GM18508 (cell line): Measurements from ENCODE around the gene TMEM213.

Source experiments
- ATAC-seq: cut with Tn5 transposase; IDR thresholded peaks from one replicate; pipeline ENCODE4 v1.9.1; 2021; ENCODE audit warnings: moderate number of reproducible peaks; ENCODE audit not compliant: insufficient read depth, unreplicated experiment

Gene TMEM213

DNA sequence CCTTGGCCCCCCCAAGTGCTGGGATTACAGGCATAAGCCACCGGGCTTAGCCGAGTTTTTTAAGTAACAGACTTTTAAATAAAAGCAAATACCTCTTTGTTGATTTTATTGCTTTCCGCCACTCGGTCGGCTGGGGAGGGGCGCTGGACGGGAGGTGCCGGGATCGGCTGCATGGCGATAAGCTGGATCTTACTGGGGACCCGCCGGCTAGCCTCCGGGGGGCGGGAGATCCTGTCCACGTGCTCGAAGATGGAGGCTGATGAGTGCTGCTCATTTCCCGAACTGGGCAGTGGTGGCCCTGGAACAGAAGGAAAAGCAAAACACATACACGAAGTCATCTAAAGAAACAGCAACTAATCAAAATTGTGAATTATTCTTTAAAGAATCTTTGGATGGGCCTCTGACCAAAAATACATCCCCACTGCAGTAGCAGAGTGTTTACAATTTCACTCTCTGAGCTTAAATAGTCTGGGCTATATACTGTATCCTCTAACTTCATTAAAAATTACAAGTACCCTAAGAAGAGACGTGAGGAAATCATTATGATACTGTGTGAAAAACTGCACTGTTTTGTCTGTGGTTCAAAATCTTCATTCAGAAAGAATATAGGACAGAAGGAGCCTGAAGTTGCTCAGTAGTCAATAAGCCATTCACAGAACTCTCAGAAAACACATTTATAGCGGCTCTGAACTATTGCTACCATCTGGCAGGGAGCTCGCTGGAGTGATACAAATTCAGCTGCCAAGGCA lies 73.4 kb downstream of the TMEM213 start:
- ATAC-seq, result no peak

DNA sequence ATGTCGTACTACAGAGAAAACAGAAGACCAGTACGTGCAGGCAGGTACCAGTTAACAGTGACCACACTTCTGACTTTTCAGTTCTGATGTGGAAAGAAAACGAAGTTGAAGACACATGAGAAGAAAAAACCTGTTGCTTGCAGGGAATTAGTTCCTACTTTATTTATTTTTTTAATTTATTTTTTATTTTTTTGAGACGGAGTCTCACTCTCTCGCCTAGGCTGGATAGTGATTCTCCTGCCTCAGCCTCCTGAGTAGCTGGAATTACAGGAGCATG lies 74.0 kb downstream of the TMEM213 start:
- no peak for ATAC-seq

DNA sequence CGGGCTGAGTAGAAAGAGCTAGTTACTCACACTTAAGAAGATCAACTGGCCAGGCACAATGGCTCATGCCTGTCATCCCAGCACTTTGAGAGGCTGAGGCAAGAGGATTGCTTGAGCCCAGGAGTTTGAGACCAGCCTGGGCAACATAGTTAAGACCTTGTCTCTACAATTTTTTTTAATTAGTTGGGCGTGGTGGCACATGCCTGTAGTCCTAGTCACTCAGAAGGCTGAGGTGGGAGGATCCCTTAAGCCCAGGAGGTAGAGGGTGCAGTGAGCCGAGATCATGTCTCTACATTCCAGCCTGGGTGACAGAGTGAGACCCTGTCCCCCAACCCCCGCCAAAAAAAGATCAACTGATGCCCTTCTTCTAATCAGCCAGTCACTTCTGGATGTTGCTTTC lies 74.8 kb downstream of the TMEM213 start:
- no peak for ATAC-seq

DNA sequence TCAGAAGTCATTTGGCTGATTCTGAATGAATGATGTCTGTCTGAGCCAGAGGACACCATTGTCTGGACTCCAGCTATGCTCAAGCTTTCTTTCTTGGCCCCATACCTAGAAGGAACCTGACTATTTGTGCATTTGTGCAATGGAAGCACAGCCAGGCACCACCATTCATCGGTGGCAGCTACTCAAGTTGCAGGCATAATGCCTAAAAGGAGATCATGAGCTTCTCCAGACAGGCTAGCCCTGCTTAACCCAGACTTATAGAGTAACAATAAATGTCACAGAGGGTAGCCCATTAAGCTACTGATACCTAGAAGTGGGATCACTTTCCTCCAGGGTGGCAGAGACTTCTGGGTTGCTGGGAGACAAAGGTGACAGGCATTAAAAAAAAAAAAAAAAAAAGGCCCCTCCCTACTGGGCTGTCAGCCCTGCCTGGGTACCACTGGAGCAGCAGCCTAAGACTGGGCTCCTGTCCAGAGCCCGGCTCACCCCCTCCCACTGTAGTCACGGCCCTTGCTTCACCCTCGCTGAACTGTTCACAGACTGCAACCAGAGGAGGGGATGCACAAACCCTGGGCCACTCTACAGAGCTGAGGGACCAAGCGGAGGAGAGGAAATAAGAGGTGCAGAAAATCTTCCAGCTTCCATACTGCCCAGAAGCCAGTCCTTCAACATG lies 75.6 kb downstream of the TMEM213 start:
- ATAC-seq, result no peak

DNA sequence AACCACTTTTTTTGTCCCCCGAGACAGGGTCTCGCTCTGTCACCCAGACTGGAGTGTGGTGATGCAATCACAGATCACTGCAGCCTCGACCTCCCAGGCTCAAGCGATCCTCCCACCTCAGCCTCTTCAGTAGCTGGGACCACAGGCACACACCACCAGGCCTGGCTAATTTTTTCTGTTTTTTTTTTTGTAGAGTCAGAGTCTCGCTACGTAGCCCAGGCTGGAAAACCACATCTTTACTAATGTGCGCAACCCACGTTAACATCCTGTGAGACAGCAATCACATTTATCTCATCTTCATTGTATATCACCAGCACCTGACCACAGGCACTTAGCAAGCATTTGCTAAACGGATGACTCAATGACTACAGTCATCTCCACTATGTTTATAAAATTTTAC lies 78.0 kb downstream of the TMEM213 start:
- no peak for ATAC-seq

DNA sequence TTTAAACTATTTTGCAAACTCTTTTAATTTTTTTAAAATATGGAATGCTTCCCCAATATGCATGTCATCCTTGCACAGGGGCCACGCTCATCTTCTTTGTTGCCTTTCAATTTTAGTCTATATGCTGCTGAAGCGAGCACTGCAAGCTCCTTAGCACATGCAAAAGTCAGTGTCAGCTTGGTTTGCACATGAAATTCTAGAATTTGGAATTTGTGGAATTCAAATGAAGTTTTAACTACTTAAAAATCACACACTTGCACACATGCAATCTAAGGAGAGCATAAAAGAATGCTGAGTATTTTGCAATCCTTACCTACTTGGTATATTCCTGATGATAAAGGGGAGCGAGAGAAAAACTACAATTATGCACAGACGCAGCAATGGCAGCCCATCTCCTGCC lies 78.5 kb downstream of the TMEM213 start:
- ATAC-seq, result no peak

DNA sequence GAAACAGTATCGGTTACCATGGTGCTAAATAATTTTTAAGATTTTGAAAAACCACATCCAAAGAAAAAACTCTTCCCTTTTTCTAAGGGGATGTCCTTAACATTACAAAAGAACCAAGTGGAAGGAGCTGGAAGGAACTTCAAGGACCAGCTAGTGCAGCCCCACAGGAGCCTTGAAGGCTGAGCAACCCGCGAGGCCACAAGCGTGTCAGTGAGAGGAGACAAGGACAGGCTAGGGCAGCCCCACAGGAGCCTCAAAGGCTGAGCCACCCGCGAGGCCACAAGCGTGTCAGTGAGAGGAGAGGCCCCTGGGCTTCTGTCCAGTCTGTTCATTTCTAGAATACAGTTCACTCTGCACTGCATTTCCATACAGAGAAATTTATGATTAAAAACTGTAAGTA lies 80.3 kb downstream of the TMEM213 start:
- ATAC-seq, result no peak

DNA sequence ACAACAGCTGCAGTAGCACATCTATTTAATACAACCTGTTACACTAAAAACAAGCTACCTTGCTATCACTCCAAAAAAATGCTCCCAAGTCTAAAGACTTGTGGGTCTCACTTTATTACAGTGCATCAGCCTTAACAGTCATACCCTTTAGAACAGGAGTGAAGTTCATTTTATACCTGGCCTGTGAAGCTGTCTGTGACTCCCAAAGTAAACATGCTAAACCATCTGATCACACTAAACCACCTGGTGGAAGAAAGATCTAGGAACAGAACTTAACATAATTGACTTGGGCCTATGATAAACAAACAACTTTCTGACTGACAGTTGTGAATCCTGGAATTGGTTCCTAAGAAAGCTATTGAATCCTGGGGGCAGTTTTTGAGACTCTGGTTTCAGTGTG lies 81.1 kb downstream of the TMEM213 start:
- ATAC-seq, result no peak

DNA sequence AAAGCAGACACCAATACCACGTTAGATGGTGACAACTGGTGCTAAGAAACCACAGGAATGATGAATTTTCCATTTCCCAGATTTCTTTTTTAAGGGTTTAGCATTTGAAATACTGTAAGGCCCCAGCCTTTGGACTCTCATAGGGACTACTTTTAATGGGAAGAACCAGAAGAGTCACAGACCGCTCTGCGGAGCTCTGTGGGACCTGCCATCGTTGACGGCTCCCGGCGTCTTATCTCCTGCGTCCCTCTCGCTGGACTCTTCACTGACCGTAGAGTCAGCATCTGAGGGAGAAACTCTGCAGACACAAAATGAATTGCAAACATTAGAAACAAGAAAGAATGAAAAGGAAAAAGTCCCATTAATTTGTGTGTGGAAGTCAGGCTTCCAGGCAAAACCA lies 81.6 kb downstream of the TMEM213 start:
- ATAC-seq, result no peak

DNA sequence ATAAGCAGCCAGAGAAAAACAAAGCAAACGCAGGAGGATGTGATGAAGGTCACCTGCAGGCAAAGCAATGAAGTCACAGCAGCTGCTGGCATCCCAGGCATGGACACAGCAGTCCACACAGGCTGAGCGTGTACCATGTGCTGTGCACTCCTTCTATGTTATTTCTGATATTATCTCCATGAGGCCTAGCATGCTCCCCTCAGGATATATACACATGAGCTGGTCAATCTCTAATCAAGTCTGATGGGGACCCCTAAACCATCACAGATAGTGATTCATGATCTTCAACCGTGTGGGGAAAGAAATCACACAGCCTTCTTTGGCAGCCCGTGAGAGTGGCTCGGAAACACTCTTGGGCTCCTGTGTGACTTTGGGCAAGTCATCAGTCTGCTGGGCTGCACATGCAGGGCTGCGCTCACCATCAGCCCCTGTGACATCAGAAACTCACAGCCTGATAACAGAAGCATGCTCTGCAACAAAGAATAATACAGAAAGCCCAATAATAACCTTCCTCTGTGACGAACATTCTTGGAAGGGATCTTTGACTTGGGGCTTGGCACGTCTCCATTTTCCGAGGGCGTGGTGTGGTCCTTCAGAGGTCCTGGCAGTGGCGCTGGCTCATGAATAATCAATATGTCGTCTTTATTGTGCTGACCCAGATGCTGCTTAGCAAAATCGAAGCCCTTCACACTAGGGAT lies 83.2 kb downstream of the TMEM213 start:
- ATAC-seq, result no peak

DNA sequence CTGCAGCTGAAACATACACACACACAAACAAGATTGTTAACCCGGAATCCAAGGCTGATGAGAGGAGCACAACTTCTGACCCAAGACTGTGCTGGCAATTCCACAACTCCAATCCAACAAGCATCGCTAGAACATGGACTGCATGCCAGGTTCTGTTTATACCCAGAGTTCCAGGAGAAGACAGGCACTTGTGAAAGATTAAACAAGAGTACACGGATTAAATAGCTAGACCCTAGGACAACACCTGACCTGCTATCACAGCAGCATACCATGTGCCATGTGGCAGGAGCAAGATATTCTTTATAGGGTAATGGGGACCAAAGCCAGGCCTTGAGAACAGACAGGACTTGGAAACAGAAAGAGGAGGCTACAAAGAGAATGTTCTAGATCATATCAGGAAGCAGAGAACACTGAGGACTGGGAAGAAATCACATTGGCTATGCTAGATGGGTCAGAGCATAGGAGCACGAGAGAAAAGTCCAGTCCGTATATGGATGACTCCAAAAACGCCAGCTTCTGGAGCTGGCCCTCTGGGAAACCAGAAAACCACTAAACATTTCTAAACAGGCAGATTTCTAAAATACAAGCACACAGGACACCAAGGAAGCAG lies 83.9 kb downstream of the TMEM213 start:
- no peak for ATAC-seq

DNA sequence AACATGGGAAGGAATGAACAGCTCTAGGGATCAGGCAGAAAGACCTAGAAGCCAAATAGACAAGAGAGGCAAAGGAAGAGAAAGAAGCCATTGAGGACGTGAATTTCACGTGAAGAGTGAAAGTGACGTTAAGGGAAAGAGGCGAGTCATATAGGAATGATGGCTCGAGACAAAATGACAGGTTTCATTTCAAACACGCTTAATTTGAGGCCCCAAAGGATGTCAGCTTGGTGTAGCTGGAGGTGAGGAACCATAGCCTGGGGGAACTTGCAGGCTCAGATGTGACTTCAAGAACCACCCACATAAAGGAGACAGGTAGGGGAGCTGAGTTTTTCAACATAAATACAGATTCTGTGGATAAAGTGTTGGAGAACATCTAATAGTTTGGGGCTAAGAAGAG lies 84.5 kb downstream of the TMEM213 start:
- ATAC-seq, result no peak

DNA sequence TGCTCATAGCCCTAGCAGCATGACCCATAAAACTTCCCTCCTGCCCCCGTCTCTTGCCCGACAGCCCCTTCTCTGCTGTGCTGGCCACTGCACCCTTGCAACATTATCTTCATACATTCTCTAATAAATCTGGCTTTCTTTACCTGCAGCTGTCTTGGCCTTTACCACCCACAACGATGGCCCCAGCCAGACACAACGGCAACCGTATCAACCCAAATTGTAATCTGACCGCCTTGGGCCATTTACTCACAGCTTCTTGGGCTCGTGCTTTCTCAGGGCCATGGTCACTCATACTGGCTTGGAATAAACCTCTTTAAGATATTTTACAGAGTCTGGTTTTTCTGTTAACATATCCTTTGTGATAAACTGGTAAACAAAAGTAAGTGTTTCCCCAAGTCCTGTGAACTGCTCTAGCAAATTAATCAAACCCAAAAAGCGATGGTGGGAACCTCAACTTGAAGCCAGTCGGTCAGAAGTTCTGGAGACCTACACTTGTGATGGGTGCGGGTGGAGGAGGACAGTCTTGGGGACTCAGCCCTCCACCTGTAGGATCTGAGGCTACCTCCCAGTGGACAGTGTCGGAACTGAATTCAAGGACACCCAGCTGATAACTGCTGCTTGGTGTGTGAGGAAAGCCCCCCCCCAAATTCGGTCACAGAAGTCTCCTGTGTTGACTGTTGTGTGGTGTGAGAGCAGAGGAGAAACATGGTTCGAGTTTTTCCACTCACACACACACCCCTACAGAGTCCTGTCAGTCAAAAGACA lies 87.8 kb downstream of the TMEM213 start:
- no peak for ATAC-seq

DNA sequence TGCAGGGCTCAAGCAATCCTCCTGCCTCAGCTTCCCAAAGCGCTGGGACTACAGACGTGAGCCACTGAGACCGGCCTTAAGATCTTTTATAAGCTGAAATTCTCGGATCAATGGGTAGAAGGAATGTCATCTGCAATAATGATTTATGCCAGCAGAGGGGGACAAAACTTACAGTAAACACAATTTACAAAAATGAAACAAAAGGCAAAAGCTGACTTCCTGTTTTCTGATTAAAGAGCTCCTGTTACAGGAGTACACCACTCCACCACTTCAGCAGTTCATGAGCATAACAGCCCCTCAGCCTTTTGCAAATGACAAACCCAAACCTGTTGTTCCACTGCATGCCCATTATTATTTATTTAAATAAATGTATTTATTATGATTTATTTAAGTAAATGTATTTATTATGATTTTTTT lies 88.7 kb downstream of the TMEM213 start:
- ATAC-seq, result peak; percentile 68

DNA sequence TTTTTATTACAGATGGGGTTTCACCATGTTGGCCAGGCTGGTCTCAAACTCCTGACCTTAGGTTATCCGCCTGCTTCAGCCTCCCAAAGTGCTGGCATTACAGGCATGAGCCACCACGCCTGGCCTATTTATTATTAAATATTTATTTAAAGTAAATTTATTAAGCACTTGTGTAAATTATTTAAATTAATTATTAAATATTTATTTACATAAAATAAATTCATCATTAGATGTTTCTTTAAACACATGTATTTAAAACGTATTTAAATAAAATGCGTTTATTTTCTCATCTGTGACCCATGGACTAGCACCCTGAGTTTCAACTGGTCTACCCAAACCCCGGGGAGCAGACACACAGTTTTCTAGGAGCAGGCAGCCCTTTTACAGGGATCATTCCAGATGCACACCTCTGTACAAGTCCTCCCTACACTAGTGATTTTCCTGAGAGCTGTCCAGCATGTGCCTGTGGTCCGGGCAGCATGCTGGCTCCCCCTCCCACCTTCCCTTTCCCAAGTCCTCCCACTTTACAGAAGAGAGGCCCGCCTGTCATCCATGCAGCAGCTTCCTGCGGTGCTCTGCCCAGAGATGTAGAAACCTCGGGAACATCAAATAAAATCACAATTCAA lies 89.4 kb downstream of the TMEM213 start:
- ATAC-seq, result no peak
